K562 (cell line): ENCODE data around the gene DNAJB6. TPM values are rescaled to one million over a fixed set of nuclear protein-coding genes. Genes with fewer than 3 reads are reported as not detected.

ENCODE experiments used
- ATAC-seq: fragments of 200-7000 bp; cut with Tn5 transposase; 3 replicates; pipeline ENCODE4 v1.9.1; 2020; ENCODE audit warnings: moderate library complexity
- BruUV-seq: library from RNA; stranded (reverse); fragments of 400-500 nt; replicated peaks from 2 replicates; lab custom pipeline; 2021; lab: Mats Ljungman, UMichigan
- CTCF ChIA-PET: fragments of 300-600 bp; formaldehyde crosslinking; extraction: SDS; loops from one replicate; lab custom pipeline; 2021; ENCODE audit warnings: low intra/inter-chr PET ratio; lab: Yijun Ruan, JAX
- POLR2A ChIA-PET: fragments of 300-600, 350-650 bp; sonication (Branson Sonifier 250); formaldehyde crosslinking; extraction: SDS; loops from one replicate; lab custom pipeline; 2021; ENCODE audit warnings: antibody characterized with exemption, inconsistent platforms; lab: Yijun Ruan, JAX
- DNase-seq, 4 experiments: peaks; one replicate each; pipeline versions ENCODE4 v3.0.0 to v3.0.0-alpha.2; 2011 to 2018; ENCODE audit warnings: low spot score in 3 of 4, mixed read lengths in 3 of 4; ENCODE audit errors: extremely low read depth in 1 of 4
- FAIRE-seq: peaks from 2 replicates; lab custom pipeline; 2011; peaks lifted over from hg19 to GRCh38; lab: Jason Lieb, UNC
- H2AFZ ChIP-seq: 2 replicates; pipeline ENCODE4 v1.6.0; 2011; ENCODE audit warnings: low read depth, low read length, control low read depth, inconsistent platforms
- H3K27ac ChIP-seq: fragments of 200-600 bp; 3 replicates; pipeline ENCODE4 v1.8.0; 2011; ENCODE audit warnings: low read depth, mild to moderate bottlenecking, control low read depth, inconsistent platforms, low read length, moderate library complexity, mixed read lengths; ENCODE audit errors: extremely low read depth
- H3K27me3 ChIP-seq, 2 experiments: fragments of 300-600 bp in 1 of 2; 2 replicates in 1 of 2; 3 replicates in 1 of 2; pipeline versions ENCODE4 v1.6.0 to v1.8.0; 2011; ENCODE audit warnings: inconsistent platforms in 2 of 2, low read length in 2 of 2, mild to moderate bottlenecking in 1 of 2, mixed read lengths in 1 of 2, moderate library complexity in 1 of 2; ENCODE audit not compliant: control insufficient read depth in 2 of 2, insufficient read depth in 2 of 2
- H3K36me3 ChIP-seq: fragments of 300-600 bp; 3 replicates; pipeline ENCODE4 v1.8.0; 2011; ENCODE audit warnings: mild to moderate bottlenecking, low read length, inconsistent platforms; ENCODE audit not compliant: control insufficient read depth, insufficient read depth
- H3K4me1 ChIP-seq, 2 experiments: fragments of 200-600 bp in 1 of 2; replicated peaks in 1 of 2; 2 replicates in 1 of 2; 3 replicates in 1 of 2; pipeline versions ENCODE4 v1.5.1 to v1.8.0; 2011; ENCODE audit warnings: inconsistent platforms in 2 of 2, low read length in 2 of 2, mild to moderate bottlenecking in 1 of 2, mixed read lengths in 1 of 2, moderate library complexity in 1 of 2; ENCODE audit not compliant: control insufficient read depth in 2 of 2, insufficient read depth in 2 of 2
- H3K4me2 ChIP-seq: 2 replicates; pipeline ENCODE4 v1.6.1; 2011; ENCODE audit warnings: low read length, control low read depth, inconsistent platforms, mixed read lengths; ENCODE audit not compliant: insufficient read depth
- H3K4me3 ChIP-seq: fragments of 200-600 bp; sonication (generic), shearing (Covaris generic); 2 replicates; pipeline ENCODE4 v1.5.1; 2016; ENCODE audit warnings: control low read depth, inconsistent platforms
- H3K79me2 ChIP-seq: fragments of 200-600 bp; 3 replicates; pipeline ENCODE4 v1.8.0; 2011; ENCODE audit warnings: low read length, inconsistent platforms; ENCODE audit not compliant: control insufficient read depth, insufficient read depth
- H3K9ac ChIP-seq, 2 experiments: 2 replicates each; pipeline versions ENCODE4 v1.6.0 to v1.6.1; 2011; ENCODE audit warnings: low read depth in 2 of 2, low read length in 2 of 2, control low read depth in 1 of 2, inconsistent platforms in 1 of 2, mild to moderate bottlenecking in 1 of 2, mixed read lengths in 1 of 2; ENCODE audit not compliant: insufficient read depth in 1 of 2
- H3K9me1 ChIP-seq: one replicate; pipeline ENCODE4 v1.6.0; 2011; ENCODE audit warnings: inconsistent platforms, mild to moderate bottlenecking, low read length, moderate library complexity; ENCODE audit not compliant: control insufficient read depth, insufficient read depth
- H3K9me3 ChIP-seq: replicated peaks from 2 replicates; pipeline ENCODE4 v1.5.1; 2011; ENCODE audit warnings: low read depth, low read length, inconsistent platforms; ENCODE audit not compliant: control insufficient read depth, insufficient read depth
- H4K20me1 ChIP-seq: replicated peaks from 2 replicates; pipeline ENCODE4 v1.6.1; 2011; ENCODE audit warnings: low read length, inconsistent platforms, mixed read lengths; ENCODE audit not compliant: control insufficient read depth, insufficient read depth
- DNMT1 ChIP-seq: fragments of 450-650 bp; IDR thresholded peaks from 2 replicates; pipeline ENCODE4 v1.6.1; 2016; ENCODE audit warnings: antibody characterized with exemption, mild to moderate bottlenecking
- MED1 ChIP-seq: sonication (generic); formaldehyde crosslinking; IDR thresholded peaks from 2 replicates; pipeline ENCODE4 v1.8.1; 2023; ENCODE audit warnings: missing genetic modification reagents, borderline replicate concordance
- MTA2 ChIP-seq: fragments of 450-650 bp; IDR thresholded peaks from 2 replicates; pipeline ENCODE4 v1.6.1; 2016; ENCODE audit warnings: low read depth
- NR2C2 ChIP-seq, 2 experiments: fragments of 200-800 bp in 1 of 2; sonication (Bioruptor generic) in 1 of 2; sonication (generic) in 1 of 2; formaldehyde crosslinking in 1 of 2; IDR thresholded peaks; 2 replicates each; pipeline versions ENCODE4 v1.6.1 to v1.8.0; 2016 to 2022; ENCODE audit warnings: mild to moderate bottlenecking in 1 of 2, missing compliant biosample characterization in 1 of 2, missing genetic modification characterization in 1 of 2, missing genetic modification reagents in 1 of 2
- PHF21A ChIP-seq: fragments of 450-650 bp; IDR thresholded peaks from 2 replicates; pipeline ENCODE4 v1.6.1; 2017; ENCODE audit warnings: low read depth, borderline replicate concordance
- POLR3A ChIP-seq: IDR thresholded peaks from 2 replicates; pipeline ENCODE4 v1.6.1; 2011; ENCODE audit warnings: borderline replicate concordance, mild to moderate bottlenecking, moderate library complexity; ENCODE audit not compliant: insufficient read length, insufficient read depth; ENCODE audit errors: extremely low read depth
- RBBP5 ChIP-seq: fragments of 200-600 bp; sonication (generic); IDR thresholded peaks from 2 replicates; pipeline ENCODE4 v1.6.1; 2012; ENCODE audit warnings: borderline replicate concordance, mild to moderate bottlenecking, low read length, control low read depth, inconsistent platforms; ENCODE audit not compliant: insufficient read depth, poor library complexity, severe bottlenecking
- ZNF174 ChIP-seq: fragments of 250-450 bp; sonication (Bioruptor Pico); IDR thresholded peaks from 2 replicates; pipeline ENCODE4 v1.4.0; 2020; ENCODE audit warnings: mild to moderate bottlenecking
- ZNF3 ChIP-seq: fragments of 250-450 bp; sonication (Bioruptor Pico); IDR thresholded peaks from 2 replicates; pipeline ENCODE4 v1.5.0; 2021; ENCODE audit warnings: mild to moderate bottlenecking, moderate library complexity
- ZNF407 ChIP-seq: fragments of 450-650 bp; IDR thresholded peaks from 2 replicates; pipeline ENCODE4 v1.6.1; 2016; ENCODE audit warnings: low read depth
- ZNF766 ChIP-seq: fragments of 200-800 bp; sonication (Bioruptor generic); conservative IDR thresholded peaks from 2 replicates; pipeline ENCODE4 v1.6.1; 2016; ENCODE audit warnings: missing genetic modification characterization, missing compliant biosample characterization
- WGBS: fragments of 100-300 bp; shearing (Covaris generic); methylation state at CpG from one replicate; pipeline ENCODE4 v1.1.6; 2016; ENCODE audit warnings: low coverage, mixed read lengths; ENCODE audit not compliant: insufficient coverage; ENCODE audit errors: missing lambda C conversion rate; 5-methylcytosine and 5-hydroxymethylcytosine counted together
- in situ Hi-C: fragments of 300-500 bp; cut with MboI; formaldehyde crosslinking; loops from 4 replicates; pipeline ENCODE4 v1.15.0; 2018; ENCODE audit warnings: inconsistent platforms, mixed read lengths
- intact Hi-C: fragments of 100-400 bp; cut with micrococcal nuclease; formaldehyde crosslinking; loops from 2 replicates; pipeline ENCODE4 v1.14.2; 2022
- polyA plus RNA-seq, 8 experiments: library from polyadenylated mRNA; depleted of rRNA in 4 of 8; stranded (reverse) in 5 of 8; unstranded in 3 of 8; fragments of >200 nt; fragmentation: Nextera tagmentation in 2 of 8; fragmentation: Illumina TruSeq in 1 of 8; extraction: Ambion mirVana in 2 of 8; extraction: Trizol in 1 of 8; gene quantifications; 2 replicates each; pipeline versions ENCODE4 v1.2.1 to v1.2.3, GENCODE V29; 2011 to 2014; ENCODE audit warnings: inconsistent platforms in 1 of 8, missing spikeins in 1 of 8
- total RNA-seq, 7 experiments: library from RNA; depleted of rRNA in 6 of 7; stranded (reverse); fragments of >200 nt in 6 of 7; fragmentation: Illumina TruSeq in 2 of 7; extraction: Trizol in 2 of 7; gene quantifications; 2 replicates each; pipeline versions ENCODE4 v1.2.1 to v1.2.3, GENCODE V29; 2011 to 2021; ENCODE audit warnings: low replicate concordance in 1 of 7
- TF ChIP-seq, protein P1 (sequence below): sonication (generic); formaldehyde crosslinking; IDR thresholded peaks from 2 replicates; pipeline ENCODE4 v1.8.1; 2022; ENCODE audit warnings: missing genetic modification reagents

DNAJB6 gene
- total and polyA plus RNA-seq, 9 of the 15 experiments (the other 6 are each of a cell fraction or from before 2014, with no cell fraction given), result 84.5 to 158 (median 135) TPM

- CTCF ChIA-PET, result no interaction called here
- no peak overlapping the region for H3K4me3 ChIP-seq
- no peak overlapping the region for H3K4me2 ChIP-seq
- no peak for ATAC-seq
- in situ Hi-C loops, result no loop called here
- H3K27ac ChIP-seq, result no peak overlapping the region
- H3K4me1 ChIP-seq, result peaks cover 0 to 3% of the 10 kb centered on the region in 2 experiments; a peak in 2 of 5 replicates
- no peak for TF ChIP-seq PHF21A
- no peak for TF ChIP-seq ZNF3 (CRISPR knock-in tag)
- no peak for TF ChIP-seq ZNF407
- no peak for TF ChIP-seq NR2C2 (CRISPR knock-in tag; IDR thresholded peaks at IDR 0.05)
- no peak for TF ChIP-seq NR2C2 (tag; IDR thresholded peaks at IDR 0.05)
- no peak for TF ChIP-seq MTA2
- TF ChIP-seq MED1 (CRISPR knock-in tag), result no peak
- TF ChIP-seq, protein P1, sequence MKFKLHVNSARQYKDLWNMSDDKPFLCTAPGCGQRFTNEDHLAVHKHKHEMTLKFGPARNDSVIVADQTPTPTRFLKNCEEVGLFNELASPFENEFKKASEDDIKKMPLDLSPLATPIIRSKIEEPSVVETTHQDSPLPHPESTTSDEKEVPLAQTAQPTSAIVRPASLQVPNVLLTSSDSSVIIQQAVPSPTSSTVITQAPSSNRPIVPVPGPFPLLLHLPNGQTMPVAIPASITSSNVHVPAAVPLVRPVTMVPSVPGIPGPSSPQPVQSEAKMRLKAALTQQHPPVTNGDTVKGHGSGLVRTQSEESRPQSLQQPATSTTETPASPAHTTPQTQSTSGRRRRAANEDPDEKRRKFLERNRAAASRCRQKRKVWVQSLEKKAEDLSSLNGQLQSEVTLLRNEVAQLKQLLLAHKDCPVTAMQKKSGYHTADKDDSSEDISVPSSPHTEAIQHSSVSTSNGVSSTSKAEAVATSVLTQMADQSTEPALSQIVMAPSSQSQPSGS (CRISPR knock-in tag), result no peak
- no peak for TF ChIP-seq RBBP5
- TF ChIP-seq DNMT1, result no peak
- no peak for TF ChIP-seq POLR3A
- no peak for TF ChIP-seq ZNF766 (CRISPR knock-in tag)
- no peak for TF ChIP-seq ZNF174 (CRISPR knock-in tag)
- TF ChIP-seq, all 486 proteins: peak for 0
- H3K36me3 ChIP-seq, result no peaks in the 10 kb centered on the region
- H3K9ac ChIP-seq, result no peak overlapping the region
- DNase-seq (no peak), FAIRE-seq (no peak)
- intact Hi-C loops, result no loop called here
- no peaks in the 10 kb centered on the region for H3K9me1 ChIP-seq
- no TSS peak for BruUV-seq
- H2AFZ ChIP-seq, result no peak overlapping the region
- POLR2A ChIA-PET, result interaction anchor here (0.6 kb wide), 1 partner anchor 198 kb away, joined by 3 read pairs; no protein-coding TSS in a partner anchor
- no peaks in the 10 kb centered on the region for H3K9me3 ChIP-seq
- 23% methylated on average over 20 of the region's 20 CpGs for WGBS
- no peaks in the 10 kb centered on the region for H3K79me2 ChIP-seq
- peaks cover 75 to 86% of the 10 kb centered on the region in 2 experiments for H3K27me3 ChIP-seq
- H4K20me1 ChIP-seq, result peaks cover 21% of the 10 kb centered on the region
Measured at GRCh38 chr7:157462419-157462771, 125.6 kb downstream of the DNAJB6 start.
